Activated CD4-positive, CD25-positive, alpha-beta regulatory T cell treated with anti-CD3 and anti-CD28 coated beads, Interleukin-2, amount 50 U/mL, for 16 hours (primary cell): Measurements from ENCODE around the gene RPTOR.
"Not testable (repeated sequence)": the region's sequence is repeated elsewhere in the genome, so short reads cannot be mapped to it uniquely, and the experiment has no call there.

Experiments
- DNase-seq: peaks from one replicate; pipeline ENCODE4 v3.0.0-alpha.2; 2020; ENCODE audit warnings: low read depth, low spot score

Gene RPTOR

GRCh38 chr17:80814491-80814890 lies 269.9 kb downstream of the RPTOR start:
- DNase-seq = no peak

DNA sequence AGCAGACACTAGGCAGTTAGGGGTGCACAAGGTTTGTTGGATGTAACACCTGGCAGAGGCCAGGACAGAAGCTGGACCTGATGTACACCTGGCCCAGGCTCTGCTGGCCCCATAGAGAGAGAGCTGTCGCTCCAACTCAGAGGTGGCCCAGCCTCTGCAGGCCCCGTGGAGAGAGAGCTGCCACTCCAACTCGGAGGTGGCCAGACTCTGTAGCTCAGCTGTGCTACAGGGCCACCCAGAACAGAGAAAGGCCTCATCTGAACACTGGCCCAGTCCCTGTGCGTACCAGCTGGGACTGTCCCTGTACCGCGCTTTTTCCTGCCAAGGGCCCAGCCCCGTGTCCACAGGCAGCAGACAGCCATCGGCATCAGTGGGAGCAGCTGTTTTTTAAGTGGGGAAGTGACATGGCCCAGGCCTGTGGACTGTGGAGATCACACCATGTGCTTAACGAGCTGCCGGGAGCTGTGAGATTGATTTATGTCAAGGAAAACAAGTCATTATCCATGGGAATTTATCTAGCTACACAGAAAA lies 270.6 kb downstream of the RPTOR start:
- DNase-seq = no peak

DNA sequence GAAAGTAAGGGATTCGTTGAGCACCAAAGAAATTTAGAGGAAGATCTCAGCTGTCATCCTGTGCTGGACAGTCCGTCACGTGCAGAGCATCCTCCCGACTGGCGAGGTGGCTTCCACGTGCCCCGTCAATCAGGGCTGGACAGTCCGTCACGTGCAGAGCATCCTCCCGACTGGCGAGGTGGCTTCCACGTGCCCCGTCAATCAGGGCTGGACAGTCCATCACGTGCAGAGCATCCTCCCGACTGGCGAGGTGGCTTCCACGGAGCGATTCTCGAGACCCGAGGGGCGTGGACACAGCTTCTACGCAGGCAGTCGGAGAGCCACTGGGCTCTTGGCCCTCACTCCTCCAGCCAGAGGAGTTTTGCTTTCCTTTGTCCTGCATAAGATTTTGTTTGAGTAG lies 271.1 kb downstream of the RPTOR start:
- not testable (repeated sequence) for DNase-seq

- no peak for DNase-seq
These were observed 271.8 kb downstream of the RPTOR start for GRCh38 chr17:80816241-80817103.

GRCh38 chr17:80817321-80817845 lies 272.7 kb downstream of the RPTOR start:
- DNase-seq = no peak

DNA sequence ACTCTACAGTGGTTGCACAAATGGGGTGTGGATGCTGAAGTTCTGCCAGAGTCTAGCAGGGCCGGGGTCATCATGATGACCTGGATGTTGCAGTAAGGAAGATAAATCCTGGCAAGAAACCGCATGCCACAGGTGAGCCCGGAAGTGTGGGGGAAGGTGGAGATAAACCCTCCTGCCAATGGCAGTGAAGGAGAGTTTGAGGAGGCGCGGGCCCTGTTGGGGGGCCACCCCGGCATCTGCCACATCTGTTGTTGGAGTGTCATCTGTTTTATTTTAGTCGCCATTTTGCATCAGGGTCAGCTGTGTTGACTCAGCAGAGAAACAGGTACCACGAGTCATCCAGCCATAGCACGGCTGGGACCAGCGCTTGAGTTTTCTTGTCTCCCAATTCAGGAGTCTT lies 273.2 kb downstream of the RPTOR start:
- no peak for DNase-seq

DNA sequence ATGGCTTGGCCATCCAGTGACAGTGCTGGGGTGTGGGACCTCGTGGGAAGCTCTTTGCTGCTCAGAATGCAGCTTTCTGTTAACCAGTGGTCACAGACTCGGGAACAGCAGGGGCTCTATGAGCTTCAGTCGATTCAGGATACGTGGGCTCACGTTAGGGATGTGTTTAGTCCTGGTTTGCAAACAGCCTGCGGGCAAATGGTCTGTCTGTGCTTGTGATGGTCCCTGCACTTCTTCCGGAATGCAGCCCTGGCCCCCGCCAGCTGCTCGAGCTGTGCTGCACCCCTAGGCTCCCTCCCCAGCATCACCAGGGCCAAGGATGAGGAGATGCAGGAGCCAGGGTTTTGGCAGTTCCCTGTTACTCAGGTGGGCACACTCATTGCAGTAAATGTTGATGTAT lies 274.2 kb downstream of the RPTOR start:
- DNase-seq = no peak

DNA sequence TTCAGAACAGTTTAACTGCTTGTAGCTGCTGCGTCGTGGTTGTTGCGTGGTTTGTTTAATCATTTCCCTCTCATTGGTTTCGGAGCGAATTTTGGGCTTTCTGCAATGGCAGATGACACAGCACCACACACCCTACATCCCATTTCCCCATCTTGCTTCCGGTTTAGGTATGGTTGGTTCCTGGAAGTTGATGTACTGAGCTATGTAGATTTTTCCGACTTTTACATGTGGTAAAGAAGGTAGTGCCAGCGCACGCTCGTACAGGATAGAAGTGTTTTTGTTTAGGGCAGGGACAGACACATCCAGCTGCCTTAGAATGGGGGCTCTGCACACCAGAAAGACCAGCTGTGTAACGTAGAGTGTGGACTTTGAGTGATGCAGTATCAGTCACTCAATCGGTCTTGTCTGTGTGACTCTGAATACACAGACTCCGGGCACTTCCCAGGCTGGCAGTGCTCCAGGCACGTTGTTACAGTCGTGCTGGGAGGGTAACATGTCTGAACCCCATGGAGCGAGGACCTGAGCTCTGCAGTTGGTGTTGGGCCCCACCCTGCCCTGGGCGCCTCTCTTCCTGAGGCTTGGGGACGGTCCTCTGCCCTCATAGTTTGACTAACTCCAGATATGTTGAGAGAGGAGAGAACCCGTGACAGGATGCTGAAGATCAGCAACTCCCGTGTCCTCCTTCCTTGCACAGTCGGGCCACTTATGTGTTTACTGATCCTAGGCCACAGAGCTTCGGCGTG lies 275.0 kb downstream of the RPTOR start:
- DNase-seq = no peak

DNA sequence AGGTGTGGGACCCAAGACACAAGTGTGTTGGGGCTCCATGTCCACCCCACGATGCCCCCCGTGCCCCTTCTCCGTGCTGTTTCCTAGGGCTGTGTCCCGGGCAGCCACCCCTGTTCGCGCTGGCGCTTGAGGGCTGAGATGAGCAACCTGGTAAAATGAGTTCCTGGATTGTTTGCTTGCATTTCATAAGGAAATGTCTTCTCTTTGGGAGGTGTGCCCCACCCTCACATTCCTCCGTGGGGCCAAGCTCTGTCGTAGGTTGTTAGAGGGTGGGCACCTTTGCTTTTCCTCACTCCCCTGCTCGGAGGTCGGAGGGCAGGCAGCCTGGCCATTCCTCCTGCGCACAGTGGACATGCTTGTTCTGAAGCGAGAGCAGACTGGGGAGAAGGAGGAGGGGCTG lies 275.7 kb downstream of the RPTOR start:
- DNase-seq = no peak

DNA sequence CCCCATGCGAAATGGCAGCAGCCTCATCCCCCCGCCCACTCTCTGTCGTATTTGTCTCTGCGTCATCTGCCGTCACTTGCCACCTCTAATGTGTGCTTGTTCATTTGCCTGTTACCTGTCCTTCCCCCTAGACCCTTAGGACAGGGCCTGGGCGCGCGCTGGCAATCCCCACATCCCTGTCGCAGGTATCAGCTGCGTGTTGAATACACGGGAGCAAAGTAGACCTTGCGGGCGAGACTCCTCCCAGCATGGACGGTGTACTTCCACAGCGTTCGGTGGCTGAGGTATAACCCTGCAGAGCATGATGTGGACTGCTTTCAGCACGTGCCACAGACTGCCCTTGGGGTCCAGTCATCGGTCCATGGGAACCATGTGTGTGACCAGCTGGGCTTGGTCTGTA lies 276.9 kb downstream of the RPTOR start:
- no peak for DNase-seq

DNA sequence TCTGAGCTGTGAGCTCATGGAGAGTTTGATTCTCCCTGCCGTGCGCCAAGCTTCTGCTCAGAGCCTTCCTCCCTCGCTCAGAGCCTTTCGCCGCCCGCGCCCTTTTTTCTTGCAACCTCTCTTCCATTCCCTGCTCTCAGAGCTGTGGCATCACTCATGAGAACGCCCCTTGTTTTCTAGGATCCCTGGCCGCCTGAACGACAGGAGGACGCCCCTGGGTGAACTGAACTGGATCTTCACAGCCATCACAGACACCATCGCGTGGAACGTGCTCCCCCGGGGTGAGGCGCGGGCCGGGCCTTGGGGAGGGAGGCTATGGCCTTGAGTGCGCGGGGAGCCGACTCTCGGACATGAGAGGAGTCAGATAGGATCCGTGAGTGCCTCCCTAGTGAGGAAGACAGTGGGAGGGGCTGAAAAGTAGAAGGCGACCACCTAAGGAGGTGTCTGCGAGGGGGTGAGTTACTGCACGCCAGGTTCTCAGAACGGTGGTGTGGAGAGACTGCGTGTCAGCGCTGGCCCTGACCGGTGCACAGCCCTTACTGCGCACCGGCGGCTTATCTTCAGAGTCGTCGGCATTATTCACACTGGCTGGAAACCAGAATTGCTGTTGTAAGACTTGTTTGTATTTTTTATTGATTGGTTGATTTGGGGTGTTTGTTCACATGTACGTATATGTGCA lies 277.5 kb downstream of the RPTOR start:
- no peak for DNase-seq

DNA sequence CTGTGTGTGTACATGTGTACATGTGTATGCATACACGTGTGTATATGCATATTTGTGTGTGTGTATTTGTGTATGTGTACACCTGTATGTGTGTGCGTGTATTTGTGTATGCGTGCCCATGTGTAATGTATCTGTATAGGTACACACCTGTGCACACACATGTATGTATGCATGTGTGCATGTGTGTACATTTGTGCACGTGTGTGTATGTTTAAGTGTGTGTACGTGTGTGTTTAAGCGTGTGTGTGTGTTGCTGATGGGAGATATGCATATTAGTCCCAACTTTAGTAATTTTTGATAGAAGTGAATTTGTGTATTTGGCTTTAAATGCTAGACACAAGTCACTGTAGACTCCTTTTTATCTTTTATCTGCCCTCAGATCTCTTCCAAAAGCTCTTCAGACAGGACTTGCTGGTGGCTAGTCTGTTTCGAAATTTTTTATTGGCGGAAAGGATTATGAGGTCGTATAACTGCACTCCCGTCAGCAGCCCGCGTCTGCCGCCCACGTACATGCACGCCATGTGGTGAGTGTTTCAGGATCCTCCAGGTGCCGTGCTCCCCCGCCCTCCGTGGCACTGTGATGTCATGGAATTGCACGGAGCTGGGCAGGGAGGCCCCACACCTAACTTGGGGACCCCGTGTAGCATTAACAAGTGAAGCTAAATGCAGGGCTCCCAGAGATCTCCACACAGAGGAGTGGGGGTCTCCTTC lies 278.2 kb downstream of the RPTOR start:
- DNase-seq = no peak

DNA sequence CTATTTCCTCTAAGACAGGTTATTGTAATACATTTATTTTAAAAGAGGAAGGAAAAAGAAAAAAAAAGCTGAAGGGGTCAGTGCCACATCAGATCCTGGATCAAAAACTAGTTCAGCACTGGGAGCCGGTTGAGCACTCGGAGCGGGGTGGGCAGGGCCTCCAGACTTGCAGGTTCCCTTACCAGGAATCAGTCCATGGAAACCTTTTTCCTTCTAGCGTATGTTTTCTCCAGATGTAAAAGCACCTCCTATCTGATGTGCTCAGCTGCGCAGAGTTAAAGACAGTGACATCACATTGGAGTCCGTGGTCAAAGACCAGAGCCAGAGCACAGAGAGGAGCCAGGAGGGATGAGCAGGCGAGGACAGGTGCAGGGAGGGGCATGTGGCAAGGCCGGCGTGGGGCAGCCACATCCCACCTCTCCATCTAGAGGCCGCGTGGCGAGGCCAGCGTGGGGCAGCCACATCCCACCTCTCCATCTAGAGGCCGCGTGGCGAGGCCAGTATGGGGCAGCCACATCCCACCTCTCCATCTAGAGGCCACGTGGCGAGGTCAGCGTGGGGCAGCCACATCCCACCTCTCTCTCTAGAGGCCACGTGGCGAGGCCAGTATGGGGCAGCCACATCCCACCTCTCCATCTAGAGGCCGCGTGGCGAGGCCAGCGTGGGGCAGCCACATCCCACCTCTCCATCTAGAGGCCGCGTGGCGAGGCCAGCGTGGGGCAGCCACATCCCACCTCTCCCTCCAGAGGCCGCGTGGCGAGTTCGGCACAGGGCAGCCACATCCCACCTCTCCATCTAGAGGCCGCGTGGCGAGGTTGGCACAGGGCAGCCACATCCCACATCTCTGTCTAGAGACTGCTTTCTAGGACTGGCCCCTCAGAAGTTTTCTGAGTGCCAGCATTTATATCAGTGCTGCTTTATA lies 280.2 kb downstream of the RPTOR start:
- no peak for DNase-seq

DNA sequence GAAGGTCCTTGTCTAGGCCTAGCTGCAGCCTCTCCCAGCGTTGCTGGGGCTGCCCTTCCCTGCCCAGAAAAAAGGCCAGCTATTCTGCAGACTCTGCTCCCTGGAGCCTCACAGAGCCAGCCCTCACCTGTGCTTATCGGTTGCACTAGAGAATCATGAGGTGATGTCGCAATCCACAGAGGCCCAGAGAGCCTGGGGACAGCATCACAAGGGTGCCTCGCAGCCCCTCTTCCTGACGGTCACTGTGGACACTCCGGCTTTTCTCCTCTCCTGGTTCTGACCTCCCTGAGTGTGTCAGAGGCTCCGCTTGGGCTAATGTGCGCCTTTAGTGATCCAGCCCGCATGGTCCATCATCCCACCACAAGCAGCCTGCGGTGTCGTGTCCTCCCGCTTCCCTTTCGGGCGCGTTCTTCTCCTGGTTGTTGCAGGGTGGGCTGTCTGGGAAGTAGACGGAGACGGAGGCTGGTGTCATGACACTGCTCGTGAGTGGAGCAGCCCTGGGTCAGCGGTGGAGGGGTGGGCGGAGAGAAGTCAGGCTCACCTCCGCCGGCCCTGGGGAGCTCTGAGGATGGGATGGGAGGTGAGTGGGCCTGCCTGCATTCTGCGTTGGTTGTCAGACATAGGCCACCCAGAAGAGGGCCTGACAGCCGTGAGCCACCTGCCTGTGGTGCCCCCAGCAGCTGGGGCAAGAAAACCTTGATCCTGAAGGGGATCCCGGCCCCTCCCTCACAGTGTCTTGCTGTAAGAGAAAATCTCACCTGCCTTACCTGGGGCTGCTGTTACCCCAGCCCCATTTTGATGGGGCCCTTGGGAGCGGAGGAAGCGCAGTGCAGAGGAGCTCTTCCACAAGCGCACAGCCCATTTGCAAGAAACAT lies 281.1 kb downstream of the RPTOR start:
- no peak for DNase-seq

DNA sequence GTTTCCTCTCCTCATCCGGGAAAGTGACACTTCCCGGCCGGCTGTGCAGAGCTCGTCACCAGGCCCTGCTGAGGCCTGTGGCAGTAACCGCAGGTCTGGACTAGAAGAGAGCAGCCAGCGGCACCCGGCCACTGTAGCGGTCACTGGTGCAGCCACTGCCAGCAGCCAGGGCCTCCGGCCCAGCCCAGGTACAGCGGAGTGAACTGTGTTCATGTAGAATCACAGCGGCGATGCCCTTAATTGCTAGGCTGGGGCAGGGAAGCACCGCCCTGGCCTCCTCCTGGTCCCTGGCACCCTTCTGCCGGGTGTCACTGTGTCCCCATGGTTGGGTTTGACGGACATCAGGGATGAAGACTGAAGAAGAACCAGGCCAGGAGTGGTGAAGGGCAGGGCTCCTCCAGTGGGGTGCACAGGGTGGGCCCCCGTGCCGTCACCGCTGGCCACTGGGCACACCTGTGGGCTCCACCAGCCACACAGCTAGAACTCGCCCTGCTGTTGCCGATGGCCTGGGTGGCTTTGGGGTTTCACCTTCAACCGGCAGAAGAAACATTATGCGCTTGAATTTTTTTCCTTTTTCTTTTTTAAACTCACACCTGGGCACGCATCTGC lies 281.8 kb downstream of the RPTOR start:
- DNase-seq = no peak

GRCh38 chr17:80826955-80827645 lies 282.5 kb downstream of the RPTOR start:
- no peak for DNase-seq

DNA sequence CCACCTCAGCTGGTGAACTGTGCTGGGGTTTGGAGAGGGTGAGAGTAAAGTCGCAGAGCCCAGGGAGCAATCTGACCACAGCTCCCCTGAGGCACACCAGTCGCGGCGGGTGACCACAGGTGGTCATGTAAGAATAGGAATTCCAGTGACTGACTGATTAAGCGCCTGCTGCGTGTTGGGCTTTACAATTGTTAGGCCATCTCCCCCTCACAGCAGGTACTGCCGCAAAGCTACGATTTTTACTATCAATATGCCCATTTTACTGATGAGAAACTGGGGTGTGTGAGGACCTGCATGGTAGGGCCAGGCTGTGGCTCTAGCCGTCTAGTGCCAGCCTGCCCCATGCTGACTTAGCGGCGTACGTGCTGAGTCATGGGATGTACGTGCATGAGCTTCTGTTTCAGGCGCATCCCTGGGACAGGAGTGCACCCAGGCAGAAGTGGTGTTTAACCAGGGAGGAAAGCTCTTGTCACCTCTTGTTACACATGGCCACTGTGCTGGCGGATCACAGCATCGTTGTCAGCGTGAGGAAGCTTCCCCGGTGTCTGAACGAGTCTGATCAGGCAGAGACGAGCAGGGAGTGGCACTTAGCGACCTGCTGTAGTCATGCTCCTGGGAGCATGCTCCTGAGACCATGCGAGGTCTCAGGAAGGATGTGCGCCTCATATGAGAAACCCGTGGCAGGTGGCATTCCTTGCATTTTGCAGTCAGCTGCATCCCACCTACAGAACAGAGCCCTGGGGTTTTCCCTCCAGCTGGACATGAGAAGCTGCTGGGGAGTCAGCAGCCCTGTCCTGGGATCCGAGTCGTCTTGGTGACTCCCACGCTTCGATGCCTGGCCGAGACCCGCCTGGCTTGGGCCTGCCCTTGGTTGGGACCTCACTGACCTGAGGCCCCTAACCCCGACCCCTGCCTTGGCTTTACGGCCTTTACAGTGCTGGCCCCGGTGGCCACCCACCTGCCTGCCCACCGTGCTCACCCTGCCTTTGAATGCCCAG lies 283.3 kb downstream of the RPTOR start:
- no peak for DNase-seq
